Keratinocyte (primary cell): ENCODE measurements around the gene ITPA. TPM values are rescaled to one million over a fixed set of nuclear protein-coding genes. Genes with fewer than 3 reads are reported as not detected.

ENCODE experiments used
- DNase-seq: peaks from one replicate; pipeline ENCODE4 v3.0.0-alpha.2; 2011; ENCODE audit warnings: low read depth, missing footprints, low spot score
- FAIRE-seq: peaks from 2 replicates; lab custom pipeline; 2011; peaks lifted over from hg19 to GRCh38; lab: Jason Lieb, UNC
- H2AFZ ChIP-seq: 2 replicates; pipeline ENCODE4 v1.6.0; 2012; ENCODE audit warnings: low read length, control low read depth, inconsistent platforms; ENCODE audit not compliant: control insufficient read depth
- H3K27ac ChIP-seq: 2 replicates; pipeline ENCODE4 v1.5.1; 2011; ENCODE audit warnings: low read length; ENCODE audit not compliant: control insufficient read depth, insufficient read depth
- H3K27me3 ChIP-seq: 3 replicates; pipeline ENCODE4 v1.6.0; 2011; ENCODE audit warnings: low read length; ENCODE audit not compliant: control insufficient read depth, insufficient read depth; ENCODE audit errors: extremely low read depth
- H3K36me3 ChIP-seq, 2 experiments: 2 replicates in 1 of 2; 3 replicates in 1 of 2; pipeline ENCODE4 v1.5.1; 2011; ENCODE audit warnings: low read length in 2 of 2, mild to moderate bottlenecking in 1 of 2; ENCODE audit not compliant: control insufficient read depth in 2 of 2, insufficient read depth in 2 of 2; ENCODE audit errors: extremely low read depth in 1 of 2
- H3K4me1 ChIP-seq: 3 replicates; pipeline ENCODE4 v1.5.1; 2011; ENCODE audit warnings: low read length; ENCODE audit not compliant: control insufficient read depth, insufficient read depth; ENCODE audit errors: extremely low read depth
- H3K4me2 ChIP-seq: 3 replicates; pipeline ENCODE4 v1.6.0; 2011; ENCODE audit warnings: low read depth, low read length; ENCODE audit not compliant: control insufficient read depth, insufficient read depth; ENCODE audit errors: extremely low read depth
- H3K4me3 ChIP-seq, 3 experiments: fragments of 200-600 bp in 1 of 3; sonication (generic) in 1 of 3; 2 replicates in 2 of 3; 3 replicates in 1 of 3; pipeline ENCODE4 v1.5.1; 2011 to 2016; ENCODE audit warnings: low read length in 3 of 3, mild to moderate bottlenecking in 3 of 3, control low read depth in 2 of 3, inconsistent platforms in 1 of 3, low read depth in 1 of 3, mixed read lengths in 1 of 3, mixed run types in 1 of 3, moderate library complexity in 1 of 3; ENCODE audit not compliant: control insufficient read depth in 2 of 3, insufficient read depth in 2 of 3; ENCODE audit errors: extremely low read depth in 1 of 3
- H3K79me2 ChIP-seq: 2 replicates; pipeline ENCODE4 v1.6.0; 2012; ENCODE audit warnings: low read length; ENCODE audit not compliant: control insufficient read depth, insufficient read depth
- H3K9ac ChIP-seq: 3 replicates; pipeline ENCODE4 v1.6.0; 2011; ENCODE audit warnings: low read length; ENCODE audit not compliant: control insufficient read depth, insufficient read depth; ENCODE audit errors: extremely low read depth
- H3K9me1 ChIP-seq: 3 replicates; pipeline ENCODE4 v1.6.0; 2011; ENCODE audit warnings: low read length; ENCODE audit not compliant: control insufficient read depth, insufficient read depth; ENCODE audit errors: extremely low read depth
- H3K9me3 ChIP-seq: 2 replicates; pipeline ENCODE4 v1.5.1; 2012; ENCODE audit warnings: low read depth, low read length; ENCODE audit not compliant: control insufficient read depth
- H4K20me1 ChIP-seq: 3 replicates; pipeline ENCODE4 v1.6.0; 2011; ENCODE audit warnings: low read length; ENCODE audit not compliant: control insufficient read depth, insufficient read depth; ENCODE audit errors: extremely low read depth
- CTCF ChIP-seq, 3 experiments: IDR thresholded peaks in 1 of 3; conservative IDR thresholded peaks in 1 of 3; optimal IDR thresholded peaks in 1 of 3; 2 replicates in 2 of 3; 3 replicates in 1 of 3; pipeline versions ENCODE3 to v1.5.1; 2011; ENCODE audit warnings: low read length in 3 of 3, mild to moderate bottlenecking in 3 of 3, moderate library complexity in 2 of 3, control low read depth in 1 of 3, inconsistent platforms in 1 of 3; ENCODE audit not compliant: insufficient read depth in 2 of 3; ENCODE audit errors: extremely low read depth in 1 of 3
- EZH2 ChIP-seq: IDR thresholded peaks from one replicate; pipeline ENCODE4 v1.6.1; 2012; ENCODE audit warnings: inconsistent platforms, mild to moderate bottlenecking, low read length, moderate library complexity
- dilution Hi-C: fragments of 300-500 bp; cut with MboI; formaldehyde crosslinking; loops from one replicate; pipeline ENCODE4 v1.7.0; 2020; ENCODE audit warnings: low sequenced_read_pairs; ENCODE audit not compliant: extremely low pct_ligation_motif_present
- polyA plus RNA-seq, 5 experiments: library from polyadenylated mRNA; depleted of rRNA in 3 of 5; stranded (reverse) in 3 of 5; stranded (forward) in 1 of 5; unstranded in 1 of 5; fragments of >200 nt; gene quantifications; 1 replicate in 1 of 5; 2 replicates in 3 of 5; 3 replicates in 1 of 5; pipeline versions ENCODE4 v1.2.1 to v1.2.3, GENCODE V29; 2011 to 2012; ENCODE audit warnings: missing spikeins in 2 of 5, low read depth in 1 of 5, low replicate concordance in 1 of 5

ITPA gene
- polyA plus RNA-seq, 1 donor (not counting 4 experiments of a cell fraction or from before 2014, with no cell fraction given), result 40.5 TPM

- Histone ChIP-seq H4K20me1 (no peaks in the 10 kb centered on the region), H3K4me3 (no peak overlapping the region), H3K36me3 (peaks cover 27 to 30% of the 10 kb centered on the region in 2 experiments), H3K9me3 (no peaks in the 10 kb centered on the region), H3K27ac (no peak overlapping the region), H3K4me1 (peaks cover 5% of the 10 kb centered on the region), H3K4me2 (no peak overlapping the region), H3K9me1 (no peaks in the 10 kb centered on the region), H3K27me3 (no peaks in the 10 kb centered on the region), H3K79me2 (no peaks in the 10 kb centered on the region), H3K9ac (no peak overlapping the region), H2AFZ (no peak overlapping the region)
- TF ChIP-seq EZH2 (no peak), CTCF (optimal IDR thresholded peaks at IDR 0.05 in 1 of 3, IDR thresholded peaks at IDR 0.05 in 1 of 3, conservative IDR thresholded peaks at IDR 0.05 in 1 of 3; ENCODE audit: extremely low read depth in 1 of 3, insufficient read depth in 2 of 3, low read length in 3 of 3) (no peak)
- DNase-seq, result no peak
- no peak for FAIRE-seq
- dilution Hi-C loops, result no loop called here
These were observed 20.4 kb upstream of the ITPA start for GRCh38 chr20:3188823-3189413.

DNA sequence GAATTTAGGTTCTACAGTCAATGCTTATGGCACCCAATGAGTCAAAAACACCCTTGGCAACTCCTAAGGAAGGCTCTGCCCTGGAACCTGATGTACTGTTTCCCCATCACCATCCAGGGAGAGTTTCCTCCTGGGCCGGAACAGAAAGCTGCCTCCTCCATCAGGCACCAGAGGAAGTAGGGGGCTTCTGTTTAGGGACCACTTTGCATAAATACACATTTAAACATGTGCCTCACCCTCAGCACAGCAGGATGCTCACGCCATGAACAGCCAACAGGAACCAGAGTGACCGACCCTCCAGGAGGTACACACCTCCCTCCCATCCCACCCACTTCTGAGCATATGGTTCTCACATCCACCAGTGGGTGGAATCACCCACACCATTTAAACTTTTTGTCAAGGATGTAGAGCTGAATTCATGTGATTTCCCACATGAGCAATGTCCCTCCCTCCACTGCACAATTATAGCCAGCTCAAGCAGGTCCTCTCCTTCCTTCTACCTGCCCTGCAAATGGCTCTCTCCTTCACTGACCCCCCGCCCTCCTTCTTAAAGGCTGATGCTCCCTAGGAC, 19.7 kb upstream of the ITPA start:
- Histone ChIP-seq H2AFZ (no peak overlapping the region), H3K9me3 (no peaks in the 10 kb centered on the region), H3K27me3 (no peaks in the 10 kb centered on the region), H3K9ac (no peak overlapping the region), H4K20me1 (no peaks in the 10 kb centered on the region), H3K36me3 (peaks cover 32 to 35% of the 10 kb centered on the region in 2 experiments), H3K79me2 (no peaks in the 10 kb centered on the region), H3K4me2 (no peak overlapping the region), H3K27ac (no peak overlapping the region), H3K4me1 (no peaks in the 10 kb centered on the region), H3K4me3 (no peak overlapping the region), H3K9me1 (no peaks in the 10 kb centered on the region)
- dilution Hi-C loops, result no loop called here
- TF ChIP-seq EZH2, result no peak
- TF ChIP-seq CTCF (optimal IDR thresholded peaks at IDR 0.05 in 1 of 3, IDR thresholded peaks at IDR 0.05 in 1 of 3, conservative IDR thresholded peaks at IDR 0.05 in 1 of 3; ENCODE audit: extremely low read depth in 1 of 3, insufficient read depth in 2 of 3, low read length in 3 of 3), result no peak
- DNase-seq, result no peak
- no peak for FAIRE-seq
